ENCODE data around the gene TRDMT1.

- TF ChIP-seq, protein P1, sequence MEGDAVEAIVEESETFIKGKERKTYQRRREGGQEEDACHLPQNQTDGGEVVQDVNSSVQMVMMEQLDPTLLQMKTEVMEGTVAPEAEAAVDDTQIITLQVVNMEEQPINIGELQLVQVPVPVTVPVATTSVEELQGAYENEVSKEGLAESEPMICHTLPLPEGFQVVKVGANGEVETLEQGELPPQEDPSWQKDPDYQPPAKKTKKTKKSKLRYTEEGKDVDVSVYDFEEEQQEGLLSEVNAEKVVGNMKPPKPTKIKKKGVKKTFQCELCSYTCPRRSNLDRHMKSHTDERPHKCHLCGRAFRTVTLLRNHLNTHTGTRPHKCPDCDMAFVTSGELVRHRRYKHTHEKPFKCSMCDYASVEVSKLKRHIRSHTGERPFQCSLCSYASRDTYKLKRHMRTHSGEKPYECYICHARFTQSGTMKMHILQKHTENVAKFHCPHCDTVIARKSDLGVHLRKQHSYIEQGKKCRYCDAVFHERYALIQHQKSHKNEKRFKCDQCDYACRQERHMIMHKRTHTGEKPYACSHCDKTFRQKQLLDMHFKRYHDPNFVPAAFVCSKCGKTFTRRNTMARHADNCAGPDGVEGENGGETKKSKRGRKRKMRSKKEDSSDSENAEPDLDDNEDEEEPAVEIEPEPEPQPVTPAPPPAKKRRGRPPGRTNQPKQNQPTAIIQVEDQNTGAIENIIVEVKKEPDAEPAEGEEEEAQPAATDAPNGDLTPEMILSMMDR (IDR thresholded peaks at IDR 0.05) = no peak
- no peak for TF ChIP-seq POLR2AphosphoS5 (IDR thresholded peaks at IDR 0.05)
Observed at GRCh38 chr10:17129741-17130140, 71.7 kb downstream of the TRDMT1 start, which contains the start of gene CUBN.

Data from transverse colon (tissue), 4 donors.